ENCODE data around the gene PPP1R2B. TPM values are rescaled to one million over a fixed set of nuclear protein-coding genes. Genes with fewer than 3 reads are reported as not detected.

PPP1R2B gene
- total RNA-seq: not detected in 2 replicates
- not detected in 2 replicates for polyA plus RNA-seq

- Histone ChIP-seq H3K27ac (no peak within 1 kb of the TSS), H3K9me3 (ENCODE audit: low read depth) (peaks cover 3% of the 10 kb centered on the region), H3K27me3 (no peaks in the 10 kb centered on the region), H3K4me3 (no peak within 1 kb of the TSS), H3K36me3 (no peaks in the 10 kb centered on the region), H3K4me1 (ENCODE audit: low read depth) (no peaks in the 10 kb centered on the region)
- TF ChIP-seq CTCF (IDR thresholded peaks at IDR 0.05; ENCODE audit: low read depth, low read length): no peak
- DNase-seq (ENCODE audit: low read depth in 1 of 2, low spot score in 1 of 2): no peak
Observed at GRCh38 chr5:156850206-156850751, at the start of gene PPP1R2B. Gene PPP1R2B, plus strand, starts transcription at chr5:156850295. Its CDS starts 268 bp downstream, at chr5:156850563.

- no peak for TF ChIP-seq CTCF (IDR thresholded peaks at IDR 0.05; ENCODE audit: low read depth, low read length)
- DNase-seq (ENCODE audit: low read depth in 1 of 2, low spot score in 1 of 2): no peak
- H3K4me3 ChIP-seq: no peak overlapping the region
Observed at GRCh38 chr5:156800929-156801328, 49.2 kb upstream of the PPP1R2B start.

GRCh38 chr5:156802501-156802900 is 47.6 kb upstream of the PPP1R2B start:
- H3K27ac ChIP-seq: no peak overlapping the region
- no peaks in the 10 kb centered on the region for H3K27me3 ChIP-seq
- no peaks in the 10 kb centered on the region for H3K9me3 ChIP-seq (ENCODE audit: low read depth)
- no peaks in the 10 kb centered on the region for H3K4me1 ChIP-seq (ENCODE audit: low read depth)
- no peak for DNase-seq (ENCODE audit: low read depth in 1 of 2, low spot score in 1 of 2)
- no peak for TF ChIP-seq CTCF (IDR thresholded peaks at IDR 0.05; ENCODE audit: low read depth, low read length)
- no peak overlapping the region for H3K4me3 ChIP-seq
- H3K36me3 ChIP-seq: no peaks in the 10 kb centered on the region

More at GRCh38 chr5:156800929-156801328, 49.2 kb upstream of the PPP1R2B start:
- H3K36me3 ChIP-seq: no peaks in the 10 kb centered on the region
- no peaks in the 10 kb centered on the region for H3K9me3 ChIP-seq (ENCODE audit: low read depth)
- H3K27ac ChIP-seq: no peak overlapping the region
- H3K4me1 ChIP-seq (ENCODE audit: low read depth): no peaks in the 10 kb centered on the region
- H3K27me3 ChIP-seq: no peaks in the 10 kb centered on the region

GRCh38 chr5:156803404-156803803 is 46.7 kb upstream of the PPP1R2B start:
- no peak for DNase-seq (ENCODE audit: low read depth in 1 of 2, low spot score in 1 of 2)
- no peaks in the 10 kb centered on the region for H3K27me3 ChIP-seq

GRCh38 chr5:156812959-156813358 is 37.1 kb upstream of the PPP1R2B start:
- no peak for DNase-seq (ENCODE audit: low read depth in 1 of 2, low spot score in 1 of 2)
- no peaks in the 10 kb centered on the region for H3K27me3 ChIP-seq
- no peaks in the 10 kb centered on the region for H3K4me1 ChIP-seq (ENCODE audit: low read depth)
- TF ChIP-seq CTCF (IDR thresholded peaks at IDR 0.05; ENCODE audit: low read depth, low read length): no peak
- H3K9me3 ChIP-seq (ENCODE audit: low read depth): no peaks in the 10 kb centered on the region
- no peak overlapping the region for H3K27ac ChIP-seq
- H3K36me3 ChIP-seq: no peaks in the 10 kb centered on the region
- no peak overlapping the region for H3K4me3 ChIP-seq

More at GRCh38 chr5:156803404-156803803, 46.7 kb upstream of the PPP1R2B start:
- Histone ChIP-seq H3K36me3 (no peaks in the 10 kb centered on the region), H3K9me3 (ENCODE audit: low read depth) (no peaks in the 10 kb centered on the region), H3K27ac (no peak overlapping the region), H3K4me3 (no peak overlapping the region), H3K4me1 (ENCODE audit: low read depth) (no peaks in the 10 kb centered on the region)
- TF ChIP-seq CTCF (IDR thresholded peaks at IDR 0.05; ENCODE audit: low read depth, low read length): no peak
